GM23338 (cell line): ENCODE data around the gene OR10A7. TPM values are rescaled to one million over a fixed set of nuclear protein-coding genes. Genes with fewer than 3 reads are reported as not detected.

ENCODE experiments used
- ATAC-seq: fragments of 200-7000 bp; cut with Tn5 transposase; 3 replicates; pipeline ENCODE4 v1.9.1; 2020
- DNase-seq: peaks from one replicate; pipeline ENCODE4 v3.0.0-alpha.2; 2015; ENCODE audit warnings: low spot score
- H2AFZ ChIP-seq: fragments of 200-600 bp; sonication (generic); 2 replicates; pipeline ENCODE4 v1.8.0; 2016; ENCODE audit warnings: antibody characterized with exemption, mild to moderate bottlenecking, moderate library complexity
- H3F3A ChIP-seq: fragments of 200-600 bp; sonication (generic); replicated peaks from 2 replicates; pipeline ENCODE4 v1.8.0; 2017; ENCODE audit warnings: antibody characterized with exemption, mixed run types, low read depth
- H3K27ac ChIP-seq: fragments of 200-600 bp; sonication (generic); 2 replicates; pipeline ENCODE4 v1.6.1; 2016; ENCODE audit warnings: low read depth
- H3K27me3 ChIP-seq: fragments of 200-600 bp; sonication (generic); 2 replicates; pipeline ENCODE4 v1.8.0; 2016; ENCODE audit warnings: mild to moderate bottlenecking, mixed run types, moderate library complexity; ENCODE audit not compliant: insufficient read depth
- H3K36me3 ChIP-seq: fragments of 200-600 bp; sonication (generic); 2 replicates; pipeline ENCODE4 v1.8.0; 2016; ENCODE audit warnings: mild to moderate bottlenecking; ENCODE audit not compliant: insufficient read depth
- H3K4me1 ChIP-seq: fragments of 200-600 bp; sonication (generic); 2 replicates; pipeline ENCODE4 v1.8.0; 2016; ENCODE audit warnings: mild to moderate bottlenecking, moderate library complexity; ENCODE audit not compliant: insufficient read depth
- H3K4me2 ChIP-seq: fragments of 200-600 bp; sonication (generic); 2 replicates; pipeline ENCODE4 v1.7.1; 2017; ENCODE audit warnings: mixed run types
- H3K4me3 ChIP-seq: fragments of 200-600 bp; sonication (generic); 2 replicates; pipeline ENCODE4 v1.6.1; 2016; ENCODE audit warnings: mixed run types
- H3K79me2 ChIP-seq: fragments of 200-600 bp; sonication (generic); replicated peaks from 2 replicates; pipeline ENCODE4 v1.8.0; 2017; ENCODE audit warnings: mild to moderate bottlenecking; ENCODE audit not compliant: insufficient read depth
- H3K9me2 ChIP-seq: fragments of 200-600 bp; sonication (generic); 2 replicates; pipeline ENCODE4 v1.8.0; 2017; ENCODE audit not compliant: insufficient read depth
- H4K20me1 ChIP-seq: fragments of 200-600 bp; sonication (generic); replicated peaks from 2 replicates; pipeline ENCODE4 v1.8.0; 2017; ENCODE audit warnings: mild to moderate bottlenecking; ENCODE audit not compliant: insufficient read depth
- H3K27ac Mint-ChIP-seq: 2 replicates; pipeline ENCODE4 v1.8.0; 2020; ENCODE audit warnings: inconsistent platforms, mild to moderate bottlenecking, moderate library complexity, mixed read lengths
- H3K27me3 Mint-ChIP-seq: 3 replicates; pipeline ENCODE4 v1.8.0; 2022; ENCODE audit warnings: low read depth, mild to moderate bottlenecking, moderate library complexity, mixed read lengths, inconsistent platforms; ENCODE audit not compliant: insufficient read depth, poor library complexity
- H3K36me3 Mint-ChIP-seq: 3 replicates; pipeline ENCODE4 v1.8.0; 2021; ENCODE audit warnings: low read depth, mild to moderate bottlenecking, inconsistent platforms, moderate library complexity, mixed read lengths
- H3K4me1 Mint-ChIP-seq: 3 replicates; pipeline ENCODE4 v1.8.0; 2020; ENCODE audit warnings: mild to moderate bottlenecking, inconsistent platforms, mixed read lengths
- H3K4me3 Mint-ChIP-seq: 3 replicates; pipeline ENCODE4 v1.8.0; 2021; ENCODE audit warnings: moderate library complexity, mild to moderate bottlenecking, inconsistent platforms, mixed read lengths
- H3K9me3 Mint-ChIP-seq: 3 replicates; pipeline ENCODE4 v1.8.0; 2020; ENCODE audit warnings: moderate library complexity, mild to moderate bottlenecking, inconsistent platforms, mixed read lengths
- CREB1 ChIP-seq: fragments of 250-450 bp; sonication (Bioruptor Pico); IDR thresholded peaks from 2 replicates; pipeline ENCODE4 v1.5.0; 2020; ENCODE audit warnings: low read depth, mild to moderate bottlenecking, moderate library complexity
- ETS1 ChIP-seq: IDR thresholded peaks from 2 replicates; pipeline ENCODE4 v1.6.1; 2016; ENCODE audit warnings: antibody characterized with exemption
- EZH2 ChIP-seq: fragments of 200-600 bp; sonication (generic); IDR thresholded peaks from one replicate; pipeline ENCODE4 v1.8.0; 2017; ENCODE audit warnings: antibody characterized with exemption, mild to moderate bottlenecking, low read depth; ENCODE audit not compliant: unreplicated experiment
- EZH2phosphoT487 ChIP-seq: fragments of 200-600 bp; sonication (generic); IDR thresholded peaks from one replicate; pipeline ENCODE4 v1.8.1; 2018; ENCODE audit warnings: antibody characterized with exemption; ENCODE audit not compliant: unreplicated experiment
- JUNB ChIP-seq: IDR thresholded peaks from one replicate; pipeline ENCODE4 v1.6.1; 2016; ENCODE audit warnings: antibody characterized with exemption; ENCODE audit not compliant: unreplicated experiment
- NANOG ChIP-seq: IDR thresholded peaks from 2 replicates; pipeline ENCODE4 v1.6.1; 2016; ENCODE audit warnings: antibody characterized with exemption, borderline replicate concordance
- POLR2AphosphoS5 ChIP-seq: IDR thresholded peaks from 2 replicates; pipeline ENCODE4 v1.6.1; 2016; ENCODE audit warnings: antibody characterized with exemption, low read depth
- STAT1 ChIP-seq: IDR thresholded peaks from one replicate; pipeline ENCODE4 v1.6.1; 2016; ENCODE audit warnings: antibody characterized with exemption; ENCODE audit not compliant: unreplicated experiment
- ZNF114 ChIP-seq: fragments of 250-450 bp; sonication (Bioruptor Pico); IDR thresholded peaks from 2 replicates; pipeline ENCODE4 v1.5.0; 2020; ENCODE audit warnings: mild to moderate bottlenecking, moderate library complexity
- ZNF331 ChIP-seq: fragments of 250-450 bp; sonication (Bioruptor Pico); IDR thresholded peaks from 2 replicates; pipeline ENCODE4 v1.5.0; 2020; ENCODE audit warnings: low read depth, mild to moderate bottlenecking, moderate library complexity
- ZNF462 ChIP-seq: fragments of 250-450 bp; sonication (Bioruptor Pico); IDR thresholded peaks from 2 replicates; pipeline ENCODE4 v1.5.0; 2020; ENCODE audit warnings: mild to moderate bottlenecking, moderate library complexity
- polyA plus RNA-seq: library from polyadenylated mRNA; unstranded; fragments of >200 nt; fragmentation: Nextera tagmentation; extraction: Ambion mirVana; gene quantifications from 2 replicates; pipeline ENCODE4 v1.2.1, GENCODE V29; 2016
- total RNA-seq: library from RNA; depleted of rRNA; stranded (reverse); fragments of >200 nt; shearing (Covaris generic); gene quantifications from 2 replicates; pipeline ENCODE4 v1.2.3, GENCODE V29; 2014
- TF ChIP-seq, protein P1 (sequence below): IDR thresholded peaks from one replicate; pipeline ENCODE4 v1.6.1; 2018; ENCODE audit warnings: antibody characterized with exemption; ENCODE audit not compliant: unreplicated experiment

OR10A7 gene
- total and polyA plus RNA-seq, 2 experiments from 2014 or later: not detected

DNA sequence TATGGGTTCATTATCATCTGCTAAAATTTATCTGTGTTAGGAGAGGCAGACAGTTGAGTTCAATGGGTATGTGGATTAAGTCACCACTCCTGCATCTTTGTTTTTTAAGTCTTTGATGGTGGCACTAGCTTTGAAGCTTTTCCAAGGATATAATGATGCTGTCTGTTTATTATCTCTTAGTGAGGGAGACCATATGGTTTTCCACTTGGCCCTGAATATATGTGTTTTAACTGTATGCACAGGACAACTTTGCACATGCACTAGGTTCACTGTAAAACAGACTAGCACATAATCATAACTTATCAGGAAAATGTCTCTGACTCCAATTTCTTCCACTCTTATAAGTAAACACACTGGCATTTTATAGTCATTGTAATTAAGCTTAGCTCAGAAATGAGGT, 32.5 kb downstream of the OR10A7 start:
- ATAC-seq (no peak), DNase-seq (no peak)
- H3K4me3 ChIP-seq: no peak overlapping the region
- H3K4me1 ChIP-seq: no peaks in the 10 kb centered on the region
- Mint-ChIP-seq H3K27me3 (no peaks in the 10 kb centered on the region), H3K4me1 (no peaks in the 10 kb centered on the region), H3K4me3 (no peak overlapping the region), H3K27ac (no peak overlapping the region), H3K9me3 (no peaks in the 10 kb centered on the region; the same call in 1 of the 3 replicates), H3K36me3 (no peaks in the 10 kb centered on the region)
- no peaks in the 10 kb centered on the region for H3K27me3 ChIP-seq
- no peaks in the 10 kb centered on the region for H3F3A ChIP-seq
- H3K79me2 ChIP-seq: no peaks in the 10 kb centered on the region
- H3K4me2 ChIP-seq: no peak overlapping the region
- H3K27ac ChIP-seq: no peak overlapping the region
- H3K36me3 ChIP-seq: no peaks in the 10 kb centered on the region
- H2AFZ ChIP-seq: no peak overlapping the region
- no peak for TF ChIP-seq ZNF114 (CRISPR knock-in tag)
- no peak for TF ChIP-seq EZH2phosphoT487
- TF ChIP-seq EZH2: no peak
- no peaks in the 10 kb centered on the region for H4K20me1 ChIP-seq
- no peaks in the 10 kb centered on the region for H3K9me2 ChIP-seq

GRCh38 chr12:55256831-55257230, 36.0 kb downstream of the OR10A7 start:
- H3K4me1 ChIP-seq: no peaks in the 10 kb centered on the region
- H3K36me3 Mint-ChIP-seq: no peaks in the 10 kb centered on the region
- no peaks in the 10 kb centered on the region; the same call in 1 of the 3 replicates for H3K9me3 Mint-ChIP-seq
- no peaks in the 10 kb centered on the region for H3K9me2 ChIP-seq
- no peak for ATAC-seq
- no peaks in the 10 kb centered on the region for H3K36me3 ChIP-seq
- no peak overlapping the region for H3K27ac ChIP-seq
- no peaks in the 10 kb centered on the region for H3K27me3 ChIP-seq
- H3K79me2 ChIP-seq: no peaks in the 10 kb centered on the region
- no peaks in the 10 kb centered on the region for H3K4me1 Mint-ChIP-seq
- no peaks in the 10 kb centered on the region for H3K27me3 Mint-ChIP-seq
- H3K4me3 Mint-ChIP-seq: no peak overlapping the region
- TF ChIP-seq EZH2phosphoT487 (no peak), CREB1 (CRISPR knock-in tag) (no peak), POLR2AphosphoS5 (no peak), JUNB (no peak), ZNF331 (CRISPR knock-in tag) (no peak), ZNF114 (CRISPR knock-in tag) (no peak), STAT1 (no peak), NANOG (no peak), EZH2 (no peak), ETS1 (no peak), ZNF462 (no peak)
- TF ChIP-seq, protein P1, sequence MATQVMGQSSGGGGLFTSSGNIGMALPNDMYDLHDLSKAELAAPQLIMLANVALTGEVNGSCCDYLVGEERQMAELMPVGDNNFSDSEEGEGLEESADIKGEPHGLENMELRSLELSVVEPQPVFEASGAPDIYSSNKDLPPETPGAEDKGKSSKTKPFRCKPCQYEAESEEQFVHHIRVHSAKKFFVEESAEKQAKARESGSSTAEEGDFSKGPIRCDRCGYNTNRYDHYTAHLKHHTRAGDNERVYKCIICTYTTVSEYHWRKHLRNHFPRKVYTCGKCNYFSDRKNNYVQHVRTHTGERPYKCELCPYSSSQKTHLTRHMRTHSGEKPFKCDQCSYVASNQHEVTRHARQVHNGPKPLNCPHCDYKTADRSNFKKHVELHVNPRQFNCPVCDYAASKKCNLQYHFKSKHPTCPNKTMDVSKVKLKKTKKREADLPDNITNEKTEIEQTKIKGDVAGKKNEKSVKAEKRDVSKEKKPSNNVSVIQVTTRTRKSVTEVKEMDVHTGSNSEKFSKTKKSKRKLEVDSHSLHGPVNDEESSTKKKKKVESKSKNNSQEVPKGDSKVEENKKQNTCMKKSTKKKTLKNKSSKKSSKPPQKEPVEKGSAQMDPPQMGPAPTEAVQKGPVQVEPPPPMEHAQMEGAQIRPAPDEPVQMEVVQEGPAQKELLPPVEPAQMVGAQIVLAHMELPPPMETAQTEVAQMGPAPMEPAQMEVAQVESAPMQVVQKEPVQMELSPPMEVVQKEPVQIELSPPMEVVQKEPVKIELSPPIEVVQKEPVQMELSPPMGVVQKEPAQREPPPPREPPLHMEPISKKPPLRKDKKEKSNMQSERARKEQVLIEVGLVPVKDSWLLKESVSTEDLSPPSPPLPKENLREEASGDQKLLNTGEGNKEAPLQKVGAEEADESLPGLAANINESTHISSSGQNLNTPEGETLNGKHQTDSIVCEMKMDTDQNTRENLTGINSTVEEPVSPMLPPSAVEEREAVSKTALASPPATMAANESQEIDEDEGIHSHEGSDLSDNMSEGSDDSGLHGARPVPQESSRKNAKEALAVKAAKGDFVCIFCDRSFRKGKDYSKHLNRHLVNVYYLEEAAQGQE: no peak
- no peak overlapping the region for H2AFZ ChIP-seq
- no peaks in the 10 kb centered on the region for H3F3A ChIP-seq
- H3K27ac Mint-ChIP-seq: no peak overlapping the region
- DNase-seq: no peak
- H3K4me3 ChIP-seq: no peak overlapping the region
- no peak overlapping the region for H3K4me2 ChIP-seq
- H4K20me1 ChIP-seq: no peaks in the 10 kb centered on the region
